ENCODE results near the gene SHISAL2A.

SHISAL2A gene

GRCh38 chr1:52662645-52663313 lies 29.8 kb downstream of the SHISAL2A start:
- no peak for DNase-seq

GRCh38 chr1:52663716-52664115 lies 30.7 kb downstream of the SHISAL2A start:
- DNase-seq: no peak

DNA sequence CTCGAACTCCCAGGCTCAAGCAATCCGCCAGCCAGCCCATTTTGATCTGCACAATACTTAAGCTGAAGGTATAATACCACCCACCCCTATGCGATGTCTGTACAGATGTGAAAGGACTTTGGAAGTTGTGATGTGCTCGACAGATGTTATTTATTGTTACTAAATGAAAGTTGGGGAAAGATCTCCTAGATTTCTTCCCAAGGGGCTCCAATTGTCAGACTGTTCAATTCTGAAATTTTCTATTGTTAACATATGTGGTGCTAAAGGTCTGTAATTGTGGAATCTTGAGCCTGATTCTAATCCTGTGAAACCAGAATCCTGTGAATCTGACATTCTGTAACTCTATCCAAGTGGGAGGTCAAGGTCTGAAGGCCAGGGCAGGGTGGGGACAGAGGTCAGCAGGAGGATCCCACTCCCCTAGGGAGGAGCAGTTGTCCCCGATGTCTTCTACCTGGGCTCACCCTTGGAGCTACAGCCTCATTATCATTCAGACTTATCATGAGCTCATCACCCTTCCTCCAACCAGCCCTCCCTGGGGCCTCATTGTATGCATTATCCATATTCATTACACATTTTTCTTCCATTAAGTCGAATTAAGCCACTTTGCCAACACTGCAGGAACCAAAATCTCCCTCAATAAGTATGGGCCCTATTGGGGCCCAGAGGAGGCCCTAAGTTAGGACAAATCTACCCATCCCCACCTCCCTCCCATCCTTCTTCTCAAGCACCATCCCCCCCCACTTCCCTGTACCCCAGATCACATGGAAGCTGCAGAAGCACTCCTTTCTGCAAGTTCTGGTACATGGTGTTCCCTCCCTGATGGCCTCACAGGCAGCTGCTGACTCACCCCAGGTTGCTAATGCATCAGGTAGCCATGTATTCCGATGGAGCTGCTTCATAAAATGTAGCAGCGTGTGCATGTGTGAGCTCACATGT lies 32.3 kb downstream of the SHISAL2A start:
- DNase-seq: no peak

GRCh38 chr1:52667290-52667689 lies 34.3 kb downstream of the SHISAL2A start:
- no peak for DNase-seq

DNA sequence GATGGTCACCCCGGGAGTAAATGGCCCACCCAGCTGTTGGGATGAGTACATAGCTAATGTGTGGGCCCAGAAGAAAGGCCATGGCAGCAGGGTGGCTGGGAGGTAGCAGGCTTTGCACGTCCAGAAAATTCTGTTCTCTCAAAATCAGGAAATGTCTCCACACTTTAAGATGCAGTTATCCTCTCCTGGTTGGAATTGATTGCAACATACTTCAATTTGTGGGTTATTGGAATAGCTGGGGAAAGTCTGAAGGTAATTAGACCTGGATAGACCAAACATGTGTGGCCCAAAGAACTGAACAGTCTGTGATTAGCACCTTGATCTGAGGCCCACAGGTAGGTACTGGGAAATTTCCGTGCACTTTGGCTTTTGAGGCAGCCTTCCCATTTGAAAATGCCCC lies 35.0 kb downstream of the SHISAL2A start:
- DNase-seq: no peak

DNA sequence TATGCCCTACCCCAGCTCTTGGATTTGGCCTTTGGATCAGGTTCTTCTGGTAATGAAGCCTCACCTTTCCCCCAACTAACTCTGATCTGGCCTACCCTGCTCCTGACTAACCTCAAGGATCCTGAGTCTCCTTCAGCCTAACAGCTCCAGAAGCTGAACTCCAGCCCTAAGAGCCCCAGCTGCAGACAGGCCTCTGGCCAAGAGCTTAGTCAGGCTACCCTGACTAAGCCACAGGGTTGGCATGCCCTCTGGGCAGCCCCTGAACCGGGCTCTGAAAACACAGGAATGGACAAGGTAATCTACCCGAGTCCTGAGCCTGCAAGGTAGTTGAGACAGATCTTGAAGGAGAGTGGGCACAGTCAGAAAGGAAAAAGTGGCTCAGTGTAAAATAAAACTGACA lies 35.7 kb downstream of the SHISAL2A start:
- DNase-seq: no peak

GRCh38 chr1:52669696-52670095 lies 36.7 kb downstream of the SHISAL2A start:
- no peak for DNase-seq

- no peak for DNase-seq
Observed at GRCh38 chr1:52670604-52671003, 37.6 kb downstream of the SHISAL2A start.

- no peak for DNase-seq
Observed at GRCh38 chr1:52672946-52673345, 40.0 kb downstream of the SHISAL2A start.

- no peak for DNase-seq
Observed at GRCh38 chr1:52673513-52673912, 40.5 kb downstream of the SHISAL2A start.

GRCh38 chr1:52674497-52675384 lies 41.8 kb downstream of the SHISAL2A start:
- no peak for DNase-seq

DNA sequence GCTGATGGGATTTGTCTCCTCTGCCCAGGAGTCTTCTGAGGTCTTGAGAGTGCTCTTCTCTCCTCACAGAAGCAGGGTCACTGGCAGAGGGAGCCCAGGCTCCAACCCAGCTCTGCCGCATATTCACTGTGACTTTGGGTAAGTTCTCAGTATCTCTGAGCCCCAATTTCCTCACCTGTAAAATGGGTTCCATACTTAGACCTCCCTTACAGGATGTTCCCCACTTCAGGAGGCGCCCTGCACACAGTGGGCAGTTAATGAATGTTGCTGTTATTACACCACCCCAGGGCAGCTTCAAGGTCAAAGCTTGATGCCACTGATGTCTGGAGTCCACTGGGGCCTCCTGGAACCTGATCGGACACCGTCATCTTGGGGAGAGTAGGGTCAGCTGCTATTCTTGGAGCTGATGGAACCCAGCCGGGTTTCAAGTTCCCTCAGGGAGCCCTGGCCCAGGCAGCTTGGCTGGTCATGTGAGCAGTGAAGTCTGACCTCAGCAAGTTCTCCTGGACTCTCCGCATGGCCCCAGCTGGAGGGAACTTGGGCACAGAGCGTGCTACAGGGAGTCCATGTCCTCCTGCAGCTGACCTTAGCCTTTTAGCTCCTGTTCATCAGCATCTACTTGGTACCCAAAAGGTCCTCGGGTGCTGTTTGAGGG lies 43.4 kb downstream of the SHISAL2A start:
- DNase-seq: peak; percentile 53

DNA sequence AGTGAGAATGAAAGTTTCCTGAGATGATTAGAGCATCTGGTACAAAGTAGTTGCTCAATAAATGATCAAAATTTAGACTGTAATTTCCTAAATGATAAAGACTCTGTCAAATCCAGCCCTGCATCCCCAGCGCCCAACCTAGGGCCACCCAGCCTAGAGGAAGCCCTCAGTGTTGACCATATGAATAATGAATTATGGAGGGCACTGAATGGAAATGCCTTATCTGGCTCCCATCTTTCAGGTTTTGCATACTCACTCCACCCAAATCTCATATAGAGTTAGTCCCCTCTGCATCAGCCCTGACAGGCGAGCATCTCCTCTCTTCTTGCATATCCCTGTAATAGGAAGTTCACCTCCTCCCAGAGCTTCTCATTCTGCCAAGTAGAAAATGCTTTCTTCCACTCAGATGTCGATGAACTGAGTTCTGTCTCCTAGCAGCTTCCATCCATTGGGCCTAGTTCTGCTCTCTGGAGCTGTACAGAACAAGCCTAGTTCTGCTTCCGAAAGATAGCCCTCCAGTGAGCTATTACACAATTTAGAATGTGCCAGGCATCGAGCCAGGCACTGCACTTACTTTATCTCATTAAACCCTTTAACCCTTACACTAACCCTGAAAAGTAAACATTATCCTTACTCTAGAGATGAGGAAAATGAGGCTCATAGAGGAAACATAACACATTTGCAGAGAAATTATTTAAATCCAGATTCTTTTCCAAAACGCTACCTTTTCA lies 44.3 kb downstream of the SHISAL2A start:
- DNase-seq: no peak

DNA sequence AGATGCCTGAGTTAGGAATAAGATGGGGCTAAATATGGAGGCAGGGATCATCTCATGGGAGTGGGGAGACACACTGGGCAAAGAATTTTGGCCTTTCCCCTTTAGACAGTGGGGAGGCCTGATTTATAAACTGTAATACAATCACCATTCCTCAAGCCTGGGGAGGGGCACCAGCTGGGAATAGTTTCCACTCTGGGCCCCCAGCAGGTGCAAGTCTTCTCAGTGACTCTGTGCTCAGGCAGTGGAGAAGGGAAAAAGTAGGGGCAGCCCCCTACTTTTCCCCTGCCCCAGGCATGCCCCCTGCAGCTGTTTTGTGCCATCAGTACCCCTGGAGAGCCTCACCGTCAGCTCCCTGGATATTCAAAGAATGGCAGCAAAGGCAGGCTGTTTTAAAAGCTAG lies 46.1 kb downstream of the SHISAL2A start:
- DNase-seq: no peak

GRCh38 chr1:52679498-52679897 lies 46.5 kb downstream of the SHISAL2A start:
- DNase-seq: no peak

DNA sequence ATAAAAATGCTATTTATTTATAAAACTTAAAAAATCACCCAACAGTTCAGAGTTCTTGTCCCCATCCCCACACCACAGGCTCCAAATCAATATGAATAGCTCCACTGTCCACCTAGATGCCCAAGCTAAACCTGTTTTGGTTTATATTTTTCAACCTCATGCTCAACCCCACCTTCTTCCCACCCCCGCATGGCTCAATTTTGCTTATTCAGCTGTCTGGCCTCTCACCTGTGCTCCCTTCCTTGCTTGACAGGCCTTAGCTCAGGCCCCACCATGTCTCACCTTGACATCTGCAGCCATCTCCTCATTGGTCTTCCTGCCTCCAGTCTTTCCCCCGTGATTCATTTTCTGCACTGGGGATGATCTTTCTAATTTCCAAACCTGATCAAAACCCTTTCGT lies 47.4 kb downstream of the SHISAL2A start:
- DNase-seq: no peak

- no peak for DNase-seq
Observed at GRCh38 chr1:52681136-52681535, 48.2 kb downstream of the SHISAL2A start.

DNA sequence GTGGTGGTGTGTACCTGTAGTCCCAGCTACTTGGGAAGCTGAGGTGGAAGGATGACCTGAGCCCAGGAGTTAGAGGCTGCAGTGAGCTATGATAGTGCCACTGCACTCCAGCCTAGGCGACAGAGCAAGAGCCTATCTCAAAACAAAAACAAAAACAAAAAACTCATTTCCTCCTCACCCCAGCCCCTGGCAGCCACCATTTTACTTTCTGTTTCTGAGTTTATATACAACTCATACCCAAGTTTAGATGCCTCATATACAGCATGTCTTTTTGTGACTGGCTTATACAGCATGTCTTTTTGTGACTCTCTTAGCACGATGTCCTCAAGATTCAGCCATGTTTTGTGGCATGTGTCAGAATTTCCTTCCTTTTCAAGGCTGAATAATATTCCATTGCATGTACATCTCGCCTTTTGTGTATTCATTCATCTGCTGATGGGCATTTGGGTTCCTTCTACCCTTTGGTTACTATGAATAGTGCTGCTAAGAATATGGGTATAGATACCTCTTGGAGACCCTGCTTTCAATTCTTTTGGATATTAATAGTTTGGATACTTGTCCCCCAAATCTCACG lies 50.5 kb downstream of the SHISAL2A start:
- DNase-seq: peak; percentile 22

DNA sequence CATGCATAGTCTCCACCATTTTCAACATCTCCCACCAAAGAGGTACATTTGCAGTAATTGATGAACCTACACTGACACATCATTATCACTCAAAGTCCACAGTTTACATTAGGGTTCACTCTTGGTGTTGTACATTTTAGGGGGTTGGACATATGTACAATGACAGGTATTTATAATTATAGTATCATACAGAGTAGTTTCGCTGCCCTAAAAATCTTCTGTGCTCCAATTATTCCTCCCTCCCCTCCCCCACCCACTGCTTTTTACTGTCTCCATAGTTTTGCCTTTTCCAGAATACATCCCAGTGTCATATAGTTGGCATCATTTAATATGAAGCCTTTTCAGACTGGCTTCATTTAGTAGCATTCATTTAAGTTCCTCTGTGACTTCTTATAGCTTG lies 51.6 kb downstream of the SHISAL2A start:
- DNase-seq: no peak

DNA sequence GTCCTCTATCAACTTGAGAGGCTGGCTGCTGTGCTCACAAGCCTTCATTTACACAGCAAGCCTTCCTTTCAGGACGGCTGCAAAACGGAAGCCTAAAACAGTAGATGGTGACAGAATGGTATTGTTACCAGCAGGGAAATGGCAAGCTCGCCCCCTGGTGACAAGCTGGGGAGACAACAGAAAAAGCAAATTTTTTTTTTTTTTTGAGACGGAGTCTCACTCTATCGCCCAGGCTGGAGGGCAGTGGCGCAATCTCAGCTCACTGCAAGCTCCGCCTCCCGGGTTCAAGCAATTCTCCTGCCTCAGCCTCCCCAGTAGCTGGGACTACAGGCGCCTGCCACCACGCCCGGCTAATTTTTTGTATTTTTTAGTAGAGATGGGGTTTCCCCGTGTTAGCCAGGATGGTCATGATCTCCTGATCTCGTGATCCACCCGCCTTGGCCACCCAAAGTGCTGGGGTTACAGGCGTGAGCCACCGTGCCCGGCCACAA lies 53.3 kb downstream of the SHISAL2A start:
- peak; percentile 72 for DNase-seq

DNA sequence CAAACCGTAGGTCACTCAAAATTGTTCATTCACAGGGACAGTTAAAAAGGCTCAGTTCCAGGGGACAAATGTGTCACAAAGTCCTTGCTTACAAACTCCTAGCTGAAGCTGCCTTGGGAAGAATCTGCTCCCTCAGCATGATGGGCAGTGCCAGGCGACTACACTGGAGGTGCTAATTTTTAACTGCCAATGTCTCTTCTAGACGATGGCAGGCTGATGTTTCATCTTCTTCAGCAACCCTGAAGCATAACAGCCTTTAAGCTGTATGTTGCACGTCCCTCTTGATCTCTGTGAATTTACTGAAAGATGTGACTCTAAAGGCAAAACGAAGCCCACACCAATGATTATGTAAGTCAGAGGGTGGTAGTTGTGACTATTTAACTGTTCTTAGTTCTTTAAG lies 53.9 kb downstream of the SHISAL2A start:
- no peak for DNase-seq
